Measurements from ENCODE around the gene ST6GALNAC3.
"Not testable (repeated sequence)": the region's sequence is repeated elsewhere in the genome, so short reads cannot be mapped to it uniquely, and the experiment has no call there.

GRCh38 chr1:76097064-76097463 lies 22.5 kb downstream of the ST6GALNAC3 start:
- not testable (repeated sequence) for TF ChIP-seq CTCF (IDR thresholded peaks at IDR 0.05; ENCODE audit: poor library complexity); EZH2 (IDR thresholded peaks at IDR 0.05; ENCODE audit: borderline replicate concordance); EZH2phosphoT487 (IDR thresholded peaks at IDR 0.05; ENCODE audit: low read depth, severe bottlenecking, unreplicated experiment)

Measured in hepatocyte (in vitro differentiated cells).